Measurements from ENCODE around the gene NEAT1.
"Not testable (repeated sequence)": the region's sequence is repeated elsewhere in the genome, so short reads cannot be mapped to it uniquely, and the experiment has no call there.

The NEAT1 gene

DNA sequence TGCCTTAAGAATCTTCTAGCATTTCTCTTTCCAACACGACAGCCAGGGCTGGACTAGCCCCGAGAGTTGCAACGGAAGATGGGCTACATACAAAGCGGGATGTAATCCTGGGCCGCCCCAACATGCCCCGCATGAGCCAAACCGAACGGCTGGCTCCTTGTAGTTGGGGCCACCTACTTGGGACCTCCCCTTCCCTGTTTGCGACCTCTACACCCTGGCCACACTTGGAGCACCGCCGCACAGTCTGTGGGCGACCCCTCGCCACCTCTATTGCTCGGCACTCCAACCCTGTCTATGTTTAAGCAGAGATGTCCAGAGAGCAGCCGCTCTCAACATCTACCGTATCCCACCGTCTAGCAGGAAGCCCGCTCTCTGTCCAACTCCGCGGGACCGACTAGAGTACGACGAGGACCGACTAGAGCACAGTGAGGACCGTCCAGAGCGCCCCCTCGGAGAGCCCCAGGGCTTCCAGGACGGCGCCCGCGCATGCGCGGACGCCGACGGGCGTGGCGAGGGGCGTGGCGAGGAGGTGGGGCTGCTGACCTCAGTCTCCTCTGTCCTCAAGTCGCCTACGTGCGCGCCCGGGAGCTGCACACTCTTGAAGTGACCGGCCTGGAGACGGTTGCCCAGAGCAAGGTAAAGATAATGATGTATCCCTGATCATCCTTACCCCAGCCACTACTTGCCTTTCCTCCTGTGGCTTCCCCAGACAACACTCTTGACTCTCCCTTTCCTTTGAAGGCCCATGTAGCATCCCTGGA lies 32.3 kb downstream of the NEAT1 start:
- TF ChIP-seq, protein P1, sequence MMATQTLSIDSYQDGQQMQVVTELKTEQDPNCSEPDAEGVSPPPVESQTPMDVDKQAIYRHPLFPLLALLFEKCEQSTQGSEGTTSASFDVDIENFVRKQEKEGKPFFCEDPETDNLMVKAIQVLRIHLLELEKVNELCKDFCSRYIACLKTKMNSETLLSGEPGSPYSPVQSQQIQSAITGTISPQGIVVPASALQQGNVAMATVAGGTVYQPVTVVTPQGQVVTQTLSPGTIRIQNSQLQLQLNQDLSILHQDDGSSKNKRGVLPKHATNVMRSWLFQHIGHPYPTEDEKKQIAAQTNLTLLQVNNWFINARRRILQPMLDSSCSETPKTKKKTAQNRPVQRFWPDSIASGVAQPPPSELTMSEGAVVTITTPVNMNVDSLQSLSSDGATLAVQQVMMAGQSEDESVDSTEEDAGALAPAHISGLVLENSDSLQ (IDR thresholded peaks at IDR 0.05): no peak
- TF ChIP-seq ARNT (IDR thresholded peaks at IDR 0.05) (no peak), ELF4 (IDR thresholded peaks at IDR 0.05) (no peak), SUZ12 (IDR thresholded peaks at IDR 0.05) (no peak), FOXM1 (IDR thresholded peaks at IDR 0.05; ENCODE audit: borderline replicate concordance) (no peak), TARDBP (IDR thresholded peaks at IDR 0.05) (no peak), BHLHE40 (IDR thresholded peaks at IDR 0.05; ENCODE audit: borderline replicate concordance) (no peak), FOXA1 (IDR thresholded peaks at IDR 0.05) (no peak), LEF1 (IDR thresholded peaks at IDR 0.05; ENCODE audit: borderline replicate concordance) (no peak), NFRKB (IDR thresholded peaks at IDR 0.05) (no peak), CTBP1 (IDR thresholded peaks at IDR 0.05; ENCODE audit: borderline replicate concordance) (no peak), SP1 (IDR thresholded peaks at IDR 0.05) (no peak), L3MBTL2 (conservative IDR thresholded peaks at IDR 0.05) (no peak), HDGF (IDR thresholded peaks at IDR 0.05; ENCODE audit: borderline replicate concordance) (no peak), FOXK2 (IDR thresholded peaks at IDR 0.05) (no peak), ZNF384 (IDR thresholded peaks at IDR 0.05) (no peak)
- DNase-seq (ENCODE audit: extremely low spot score): peak; percentile 71
- ChIA-PET CTCF (interaction anchor here (1.2 kb wide), 1 partner anchor 14 kb away, joined by 6 read pairs; no protein-coding TSS in a partner anchor), POLR2A (interaction anchor here (1.0 to 1.4 kb wide), 5 partner anchors 11 to 53 kb away, joined by 3 to 10 read pairs (median 6); partner anchors contain the start of genes MALAT1 and NEAT1)

- CTCF ChIA-PET: interaction anchor here (1.2 kb wide), 1 partner anchor 12 kb away, joined by 6 read pairs; no protein-coding TSS in a partner anchor
Measured at GRCh38 chr11:65456418-65456817, 33.8 kb downstream of the NEAT1 start.

DNA sequence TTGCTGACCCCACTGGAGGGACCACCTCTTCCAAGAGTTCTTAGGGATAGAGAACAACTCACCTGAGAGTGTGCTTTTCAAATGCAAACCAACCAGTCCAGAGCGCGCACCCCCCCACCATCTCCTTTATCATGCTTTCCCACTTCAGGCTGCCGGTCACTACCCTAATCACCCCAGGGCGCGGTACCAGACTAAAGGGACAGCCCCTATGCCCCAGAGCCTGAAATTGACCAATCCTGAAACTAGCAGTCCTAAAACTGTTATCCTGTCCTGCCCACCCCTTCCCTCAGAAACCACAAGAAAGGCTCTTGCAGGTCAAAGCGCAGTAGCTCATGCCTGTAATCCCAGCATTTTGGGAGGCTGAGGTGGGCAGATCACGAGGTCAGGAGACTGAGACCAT lies 37.0 kb downstream of the NEAT1 start:
- TF ChIP-seq ELF4 (IDR thresholded peaks at IDR 0.05) (no peak), BHLHE40 (IDR thresholded peaks at IDR 0.05; ENCODE audit: borderline replicate concordance) (no peak), CTBP1 (IDR thresholded peaks at IDR 0.05; ENCODE audit: borderline replicate concordance) (no peak), TARDBP (IDR thresholded peaks at IDR 0.05) (no peak), SUZ12 (IDR thresholded peaks at IDR 0.05) (no peak), FOXK2 (IDR thresholded peaks at IDR 0.05) (no peak), FOXM1 (IDR thresholded peaks at IDR 0.05; ENCODE audit: borderline replicate concordance) (no peak), NFRKB (IDR thresholded peaks at IDR 0.05) (no peak), ZNF384 (IDR thresholded peaks at IDR 0.05) (no peak), ARNT (IDR thresholded peaks at IDR 0.05) (no peak), LEF1 (IDR thresholded peaks at IDR 0.05; ENCODE audit: borderline replicate concordance) (no peak)
- TF ChIP-seq, protein P1 (IDR thresholded peaks at IDR 0.05): no peak
- ChIA-PET POLR2A (interaction anchor here (0.7 to 3.2 kb wide), 8 partner anchors 14 to 43 kb away, joined by 3 to 11 read pairs (median 4); partner anchors contain the start of genes MALAT1 and NEAT1), CTCF (no interaction called here)
- DNase-seq (ENCODE audit: extremely low spot score): no peak

More at GRCh38 chr11:65456418-65456817, 33.8 kb downstream of the NEAT1 start:
- no peak for TF ChIP-seq SUZ12 (IDR thresholded peaks at IDR 0.05)
- TF ChIP-seq FOXM1 (IDR thresholded peaks at IDR 0.05; ENCODE audit: borderline replicate concordance): no peak
- TF ChIP-seq SP1 (IDR thresholded peaks at IDR 0.05): no peak
- TF ChIP-seq HDGF (IDR thresholded peaks at IDR 0.05; ENCODE audit: borderline replicate concordance): no peak
- no peak for TF ChIP-seq TARDBP (IDR thresholded peaks at IDR 0.05)
- no peak for TF ChIP-seq CTBP1 (IDR thresholded peaks at IDR 0.05; ENCODE audit: borderline replicate concordance)
- TF ChIP-seq ELF4 (IDR thresholded peaks at IDR 0.05): no peak
- no peak for TF ChIP-seq NFRKB (IDR thresholded peaks at IDR 0.05)
- no peak for TF ChIP-seq ZNF384 (IDR thresholded peaks at IDR 0.05)
- TF ChIP-seq BHLHE40 (IDR thresholded peaks at IDR 0.05; ENCODE audit: borderline replicate concordance): no peak
- TF ChIP-seq FOXA1 (IDR thresholded peaks at IDR 0.05): no peak
- POLR2A ChIA-PET: no interaction called here
- no peak for DNase-seq (ENCODE audit: extremely low spot score)

DNA sequence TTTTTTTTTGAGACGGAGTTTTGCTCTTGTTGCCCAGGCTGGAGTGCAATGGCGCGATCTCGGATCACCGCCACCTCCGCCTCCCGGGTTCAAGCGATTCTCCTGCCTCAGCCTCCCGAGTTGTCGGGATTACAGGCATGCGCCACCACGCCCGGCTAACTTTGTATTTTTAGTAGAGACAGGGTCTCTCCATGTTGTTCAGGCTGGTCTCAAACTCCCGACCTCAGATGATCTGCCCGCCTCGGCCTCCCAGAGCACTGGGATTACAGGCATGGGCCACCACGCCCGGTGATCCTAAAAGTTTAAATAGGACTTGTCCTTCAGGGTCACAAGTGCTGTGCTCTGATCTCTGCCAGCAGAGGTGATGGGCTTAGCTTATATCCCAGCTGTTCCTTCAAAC lies 42.9 kb downstream of the NEAT1 start:
- CTCF ChIA-PET; DNase-seq (ENCODE audit: extremely low spot score): not testable (repeated sequence)
- POLR2A ChIA-PET: interaction anchor here (0.6 to 13.1 kb wide), 8 partner anchors 10 to 1633 kb away, joined by 4 to 248 read pairs (median 6); partner anchors contain the start of genes MALAT1 and NEAT1

- DNase-seq (ENCODE audit: extremely low spot score): not testable (repeated sequence)
- POLR2A ChIA-PET: interaction anchor here (2.1 to 15.6 kb wide), 3 partner anchors 10 to 45 kb away, joined by 6 to 1783 read pairs (median 248); partner anchors contain the start of genes MALAT1 and NEAT1
Measured at GRCh38 chr11:65467306-65467705, 44.7 kb downstream of the NEAT1 start.

DNA sequence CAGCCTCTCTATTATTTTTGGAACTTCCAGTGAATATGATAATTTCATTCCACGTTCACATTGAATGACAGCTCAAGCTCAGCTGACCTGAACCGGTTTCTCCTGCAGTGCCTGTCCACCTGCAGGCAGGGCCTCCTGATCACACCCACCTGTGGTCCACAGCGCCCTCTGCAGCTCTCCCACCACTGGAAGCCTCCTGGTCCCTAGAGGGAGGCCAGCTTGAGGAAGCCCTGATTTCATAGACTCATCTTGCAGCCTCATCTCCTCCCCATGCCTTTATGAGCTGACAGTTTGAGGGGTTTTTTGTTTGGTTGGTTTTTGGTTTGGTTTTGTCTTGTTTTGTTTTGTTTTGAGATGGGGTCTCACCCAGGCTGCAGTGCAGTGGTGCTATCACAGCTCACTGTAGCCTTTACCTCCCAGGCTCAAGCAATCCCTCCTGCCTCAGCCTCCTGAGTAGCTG lies 46.3 kb downstream of the NEAT1 start:
- TF ChIP-seq, protein P1 (IDR thresholded peaks at IDR 0.05): peak; percentile 76
- TF ChIP-seq CTBP1 (IDR thresholded peaks at IDR 0.05; ENCODE audit: borderline replicate concordance): no peak
- ChIA-PET CTCF (interaction anchor here (0.6 to 4.8 kb wide), 16 partner anchors 11 to 102 kb away, joined by 3 to 40 read pairs (median 4); no protein-coding TSS in a partner anchor), POLR2A (interaction anchor here (0.8 to 15.6 kb wide), 8 partner anchors 9 to 102 kb away, joined by 3 to 1783 read pairs (median 4); partner anchors contain the start of genes MALAT1 and NEAT1)
- DNase-seq (ENCODE audit: extremely low spot score): peak; percentile 52

More at GRCh38 chr11:65467306-65467705, 44.7 kb downstream of the NEAT1 start:
- CTCF ChIA-PET: interaction anchor here (0.8 to 1.5 kb wide), 2 partner anchors 25 to 51 kb away, joined by 7 read pairs; no protein-coding TSS in a partner anchor

Measured in HEK293T (cell line).